Activated T-helper 2 cell treated with anti-CD3 and anti-CD28 coated beads, Interferon-gamma antibody, Interleukin-2, Interleukin-4, amounts not matched to agents 10 μg/mL and 5 μg/mL and 100 μg/mL, durations not matched to agents 14 hours and 24 hours and 36 hours (primary cell): ENCODE data around the gene FBP1. TPM values are rescaled to one million over a fixed set of nuclear protein-coding genes. Genes with fewer than 3 reads are reported as not detected.

Source experiments
- DNase-seq: peaks from one replicate; pipeline ENCODE4 v3.0.0; 2021; ENCODE audit warnings: low spot score
- H3K27ac Mint-ChIP-seq: one replicate; pipeline ENCODE4 v1.8.0; 2021; ENCODE audit warnings: mixed read lengths
- H3K27me3 Mint-ChIP-seq: one replicate; pipeline ENCODE4 v1.8.0; 2021; ENCODE audit warnings: low read depth, mixed read lengths
- H3K36me3 Mint-ChIP-seq: one replicate; pipeline ENCODE4 v1.8.0; 2021; ENCODE audit warnings: low read depth, mixed read lengths
- H3K4me1 Mint-ChIP-seq: one replicate; pipeline ENCODE4 v1.8.0; 2021; ENCODE audit warnings: low read depth, mixed read lengths
- H3K4me3 Mint-ChIP-seq: one replicate; pipeline ENCODE4 v1.8.0; 2021; ENCODE audit warnings: low read depth, mild to moderate bottlenecking, moderate library complexity, mixed read lengths
- H3K9me3 Mint-ChIP-seq: one replicate; pipeline ENCODE4 v1.8.0; 2021; ENCODE audit warnings: mixed read lengths
- intact Hi-C: fragments of 100-400 bp; cut with micrococcal nuclease; formaldehyde crosslinking; loops from one replicate; pipeline ENCODE4 v1.15.1; 2023
- total RNA-seq: library from RNA; stranded (reverse); gene quantifications from 2 replicates; pipeline ENCODE4 v1.2.3, GENCODE V29; 2022

FBP1 gene
- total RNA-seq, result 0.23 TPM in 1 of 2 replicates, not detected in the other

GRCh38 chr9:94639061-94639998 lies at the start of gene FBP1:
Gene FBP1 (minus strand): TSS chr9:94639518. CDS start chr9:94639310, 208 bp downstream.
- Mint-ChIP-seq H3K9me3 (no peaks in the 10 kb centered on the region), H3K27ac (no peak within 1 kb of the TSS), H3K4me3 (peak within 1 kb of the TSS; percentile 75), H3K4me1 (peaks cover 10% of the 10 kb centered on the region), H3K27me3 (peaks cover 41% of the 10 kb centered on the region), H3K36me3 (no peaks in the 10 kb centered on the region)
- peak; percentile 12 for DNase-seq
- intact Hi-C loops, result no loop called here

GRCh38 chr9:94687451-94687850 lies 48.1 kb upstream of the FBP1 start:
- DNase-seq, result no peak
- Mint-ChIP-seq H3K27ac (no peak overlapping the region), H3K9me3 (no peaks in the 10 kb centered on the region), H3K27me3 (peaks cover 27% of the 10 kb centered on the region), H3K4me3 (no peak overlapping the region), H3K4me1 (no peaks in the 10 kb centered on the region), H3K36me3 (no peaks in the 10 kb centered on the region)
- intact Hi-C loops, result no loop called here

DNA sequence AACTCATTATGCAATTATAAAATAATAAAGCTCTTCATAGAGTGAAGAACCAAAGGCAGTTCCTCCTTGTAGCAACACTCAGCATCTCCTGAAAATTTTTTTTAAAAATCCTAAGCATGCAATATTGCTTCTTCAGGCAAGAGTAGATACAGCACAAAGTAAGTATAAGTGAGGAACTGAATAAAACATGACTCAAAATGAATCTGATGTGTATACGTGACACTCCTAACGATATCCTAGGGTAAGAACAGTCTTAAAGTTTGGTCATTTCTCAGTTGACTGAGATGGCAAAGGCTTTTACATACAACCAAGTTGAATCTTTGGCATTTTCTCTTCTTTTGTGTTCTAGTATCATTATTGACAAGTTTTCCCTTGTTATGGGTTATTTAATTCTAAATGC lies 46.0 kb upstream of the FBP1 start:
- H3K27ac Mint-ChIP-seq, result no peak overlapping the region
- no peak for DNase-seq
- no peak overlapping the region for H3K4me3 Mint-ChIP-seq
- H3K9me3 Mint-ChIP-seq, result no peaks in the 10 kb centered on the region
- H3K27me3 Mint-ChIP-seq, result peaks cover 37% of the 10 kb centered on the region
- intact Hi-C loops, result no loop called here
- no peaks in the 10 kb centered on the region for H3K36me3 Mint-ChIP-seq
- H3K4me1 Mint-ChIP-seq, result no peaks in the 10 kb centered on the region

DNA sequence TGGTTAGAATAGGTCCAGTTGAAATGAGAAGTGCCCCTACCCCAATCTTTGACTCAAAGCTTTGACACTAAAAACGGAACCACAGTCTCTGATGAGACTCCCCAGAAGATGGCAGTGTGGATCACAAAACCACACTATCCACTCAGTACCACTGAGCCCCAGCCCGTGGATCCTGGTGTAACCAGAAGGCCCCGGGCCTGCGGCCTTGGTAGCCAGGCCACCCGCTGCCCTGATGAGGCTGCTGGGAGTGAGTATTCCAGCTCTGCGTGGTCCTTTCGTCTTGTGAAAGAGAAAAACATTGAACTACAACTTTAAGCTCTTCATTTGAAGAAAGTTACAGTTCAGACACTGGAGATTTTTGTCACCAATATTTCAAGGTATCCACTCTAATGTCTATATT lies 42.2 kb upstream of the FBP1 start:
- H3K4me1 Mint-ChIP-seq, result no peaks in the 10 kb centered on the region
- no peak overlapping the region for H3K4me3 Mint-ChIP-seq
- peak; percentile 19 for DNase-seq
- no peaks in the 10 kb centered on the region for H3K36me3 Mint-ChIP-seq
- H3K27ac Mint-ChIP-seq, result no peak overlapping the region
- intact Hi-C loops, result loop anchor here (1.0 kb wide), 2 partner anchors 446 to 450 kb away; no protein-coding TSS in a partner anchor
- H3K9me3 Mint-ChIP-seq, result no peaks in the 10 kb centered on the region
- peaks cover 49% of the 10 kb centered on the region for H3K27me3 Mint-ChIP-seq

DNA sequence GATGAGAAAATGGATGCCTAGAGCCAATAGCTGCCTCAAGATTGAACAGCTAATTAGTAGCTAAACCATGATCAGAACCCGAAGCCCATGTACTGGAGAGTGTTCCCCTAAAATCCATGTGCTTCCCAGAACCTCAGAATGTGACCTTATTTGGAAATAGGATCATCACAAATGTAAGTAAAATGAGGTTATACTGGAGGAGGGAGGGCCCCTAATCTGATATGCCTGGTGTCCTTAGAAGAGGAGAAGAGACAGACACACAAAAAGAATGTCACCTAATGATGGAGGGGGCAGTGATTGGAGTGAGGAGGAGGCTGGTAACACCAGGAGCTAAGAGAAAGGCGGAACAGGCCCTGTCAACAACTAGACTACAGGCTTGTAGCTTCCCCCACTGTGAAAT lies 41.3 kb upstream of the FBP1 start:
- Mint-ChIP-seq H3K4me1 (no peaks in the 10 kb centered on the region), H3K27me3 (peaks cover 47% of the 10 kb centered on the region), H3K36me3 (no peaks in the 10 kb centered on the region), H3K27ac (no peak overlapping the region), H3K9me3 (no peaks in the 10 kb centered on the region), H3K4me3 (no peak overlapping the region)
- intact Hi-C loops, result loop anchor here (1.0 kb wide), 2 partner anchors 447 to 451 kb away; no protein-coding TSS in a partner anchor
- no peak for DNase-seq

GRCh38 chr9:94680020-94680419 lies 40.7 kb upstream of the FBP1 start:
- no peak for DNase-seq
- Mint-ChIP-seq H3K9me3 (no peaks in the 10 kb centered on the region), H3K27me3 (peaks cover 46% of the 10 kb centered on the region), H3K4me3 (no peak overlapping the region), H3K36me3 (no peaks in the 10 kb centered on the region), H3K4me1 (no peaks in the 10 kb centered on the region), H3K27ac (no peak overlapping the region)
- intact Hi-C loops, result no loop called here

- Mint-ChIP-seq H3K27ac (no peak overlapping the region), H3K4me1 (no peaks in the 10 kb centered on the region), H3K9me3 (no peaks in the 10 kb centered on the region), H3K36me3 (no peaks in the 10 kb centered on the region), H3K4me3 (no peak overlapping the region), H3K27me3 (peaks cover 51% of the 10 kb centered on the region)
- DNase-seq, result no peak
- intact Hi-C loops, result no loop called here
These were observed 40.3 kb upstream of the FBP1 start for GRCh38 chr9:94679587-94679986.

- no peak for DNase-seq
- H3K27me3 Mint-ChIP-seq, result peaks cover 57% of the 10 kb centered on the region
- no peak overlapping the region for H3K27ac Mint-ChIP-seq
- intact Hi-C loops, result no loop called here
- no peaks in the 10 kb centered on the region for H3K9me3 Mint-ChIP-seq
- no peaks in the 10 kb centered on the region for H3K4me1 Mint-ChIP-seq
- no peak overlapping the region for H3K4me3 Mint-ChIP-seq
- no peaks in the 10 kb centered on the region for H3K36me3 Mint-ChIP-seq
These were observed 38.6 kb upstream of the FBP1 start for GRCh38 chr9:94677929-94678328.

- DNase-seq, result no peak
- no peaks in the 10 kb centered on the region for H3K4me1 Mint-ChIP-seq
- H3K27me3 Mint-ChIP-seq, result peaks cover 62% of the 10 kb centered on the region
- H3K4me3 Mint-ChIP-seq, result no peak overlapping the region
- no peak overlapping the region for H3K27ac Mint-ChIP-seq
- no peaks in the 10 kb centered on the region for H3K9me3 Mint-ChIP-seq
- intact Hi-C loops, result no loop called here
- no peaks in the 10 kb centered on the region for H3K36me3 Mint-ChIP-seq
These were observed 37.3 kb upstream of the FBP1 start for GRCh38 chr9:94676446-94677131.

DNA sequence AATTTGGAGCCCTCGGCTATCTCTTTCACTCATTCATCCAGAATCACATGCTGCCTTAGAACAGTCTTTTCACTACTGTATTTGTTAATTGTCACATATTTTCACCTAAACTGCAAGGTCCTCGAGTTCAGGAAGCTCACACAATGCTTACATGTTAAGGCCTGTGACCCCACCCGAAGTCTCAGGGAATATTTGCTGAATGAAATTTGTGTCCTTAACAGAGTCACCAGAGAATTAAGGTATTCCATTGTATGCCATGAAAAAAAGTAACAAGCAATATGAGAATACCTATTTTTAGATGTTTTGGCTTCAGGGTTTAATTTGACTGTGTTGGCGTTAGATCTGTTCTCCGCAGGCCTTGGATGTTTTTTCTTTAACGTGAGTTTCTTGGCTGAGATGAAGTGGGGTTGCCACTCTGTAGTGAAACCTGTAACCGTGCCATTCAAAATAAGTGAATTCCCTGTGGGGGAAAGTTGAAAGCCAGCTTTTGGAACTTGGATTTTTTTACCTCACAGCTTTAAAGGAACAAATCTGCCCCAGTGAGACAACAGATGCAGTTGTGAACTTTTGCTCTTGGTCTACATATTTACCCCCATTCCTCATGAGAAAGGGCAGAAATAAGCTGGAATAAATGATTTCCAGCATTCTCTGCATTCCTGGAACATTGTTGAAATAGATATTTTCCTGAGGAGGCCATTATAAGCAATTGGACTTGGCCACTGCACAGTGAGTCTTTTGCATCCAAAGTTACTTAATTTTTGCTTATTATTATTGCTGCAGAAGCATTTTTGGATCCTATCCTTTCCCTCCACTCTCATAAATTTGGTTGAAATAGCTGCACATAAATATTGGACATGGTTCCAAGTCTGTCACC lies 35.9 kb upstream of the FBP1 start:
- no peak overlapping the region for H3K4me3 Mint-ChIP-seq
- intact Hi-C loops, result no loop called here

GRCh38 chr9:94672811-94673487 lies 33.6 kb upstream of the FBP1 start:
- H3K27ac Mint-ChIP-seq, result no peak overlapping the region
- no peaks in the 10 kb centered on the region for H3K9me3 Mint-ChIP-seq
- H3K36me3 Mint-ChIP-seq, result no peaks in the 10 kb centered on the region
- peaks cover 11% of the 10 kb centered on the region for H3K4me1 Mint-ChIP-seq
- intact Hi-C loops, result no loop called here
- H3K27me3 Mint-ChIP-seq, result peaks cover 42% of the 10 kb centered on the region
- H3K4me3 Mint-ChIP-seq, result no peak overlapping the region
- no peak for DNase-seq

More for the DNA sequence above, 35.9 kb upstream of the FBP1 start:
- no peaks in the 10 kb centered on the region for H3K9me3 Mint-ChIP-seq
- DNase-seq, result no peak
- no peaks in the 10 kb centered on the region for H3K36me3 Mint-ChIP-seq
- H3K27me3 Mint-ChIP-seq, result peaks cover 57% of the 10 kb centered on the region
- no peaks in the 10 kb centered on the region for H3K4me1 Mint-ChIP-seq
- H3K27ac Mint-ChIP-seq, result no peak overlapping the region
